H4 (cell line): ENCODE results near the gene CCDC3. TPM values are rescaled to one million over a fixed set of nuclear protein-coding genes. Genes with fewer than 3 reads are reported as not detected.

Experiments used
- DNase-seq: peaks from one replicate; pipeline ENCODE4 v3.0.0-alpha.2; 2015; ENCODE audit warnings: low spot score
- total RNA-seq: library from RNA; depleted of rRNA; stranded (reverse); fragments of >200 nt; shearing (Covaris generic); gene quantifications from 2 replicates; pipeline ENCODE4 v1.2.3, GENCODE V29; 2014

Gene CCDC3
- total RNA-seq, 1 experiment from 2014 or later, result 2.1 TPM

DNA sequence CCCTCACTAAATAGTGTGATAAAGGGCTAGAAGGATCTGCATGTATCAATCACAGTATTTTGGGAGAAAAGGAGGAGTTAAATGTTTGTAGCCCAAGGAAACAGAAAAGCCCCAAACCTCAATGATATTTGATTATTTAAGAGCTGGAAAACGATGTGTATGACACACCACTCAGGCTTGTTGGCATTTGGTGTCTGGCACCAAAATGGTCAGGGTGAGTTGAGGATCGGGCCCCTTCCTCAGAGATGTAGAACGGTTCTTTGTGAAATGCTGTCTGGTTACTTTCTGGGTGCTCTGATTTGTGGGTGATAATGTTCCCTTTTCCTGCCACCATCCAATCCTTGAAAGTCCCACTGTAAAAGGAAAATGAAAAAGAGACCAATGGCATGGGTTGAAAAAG, 113.7 kb downstream of the CCDC3 start:
- no peak for DNase-seq

DNA sequence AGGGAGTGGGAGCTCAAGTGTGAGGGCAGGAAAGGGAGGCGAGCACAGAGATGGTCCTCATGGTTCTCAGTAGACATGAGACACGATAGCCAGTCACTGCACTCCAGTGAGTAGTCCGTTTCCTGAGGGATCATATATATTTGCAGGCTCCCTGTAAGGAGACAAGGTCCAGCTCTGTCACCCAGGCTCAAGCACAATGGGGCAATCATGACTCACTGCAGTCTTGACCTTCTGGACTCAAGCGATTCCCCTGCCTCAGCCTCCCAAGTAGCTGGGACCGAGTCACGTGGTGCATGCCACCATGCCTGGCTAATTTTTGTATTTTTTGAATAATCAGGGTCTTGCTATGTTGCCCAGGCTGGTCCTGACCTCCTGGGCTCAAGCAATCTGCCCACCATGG, 116.7 kb downstream of the CCDC3 start:
- DNase-seq, result no peak

DNA sequence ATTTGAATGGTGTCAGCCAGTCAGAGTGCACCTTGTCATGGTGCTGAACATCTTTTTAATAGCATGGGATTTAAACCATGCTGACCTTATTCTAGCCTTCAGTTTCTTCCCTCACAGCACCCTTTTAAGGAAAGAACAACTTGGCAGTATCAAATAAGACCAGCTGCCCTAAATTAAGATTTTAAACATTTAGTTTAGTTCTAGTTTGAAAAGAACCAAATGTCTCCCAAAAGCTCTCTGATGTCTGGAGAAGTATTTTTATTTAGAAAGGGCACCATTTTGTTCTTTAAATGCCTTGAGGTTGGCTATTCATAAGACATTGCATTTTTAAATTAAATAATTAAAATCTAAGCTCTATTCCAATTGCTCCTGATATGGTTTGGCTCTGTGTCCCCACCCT, 121.1 kb downstream of the CCDC3 start:
- no peak for DNase-seq

DNA sequence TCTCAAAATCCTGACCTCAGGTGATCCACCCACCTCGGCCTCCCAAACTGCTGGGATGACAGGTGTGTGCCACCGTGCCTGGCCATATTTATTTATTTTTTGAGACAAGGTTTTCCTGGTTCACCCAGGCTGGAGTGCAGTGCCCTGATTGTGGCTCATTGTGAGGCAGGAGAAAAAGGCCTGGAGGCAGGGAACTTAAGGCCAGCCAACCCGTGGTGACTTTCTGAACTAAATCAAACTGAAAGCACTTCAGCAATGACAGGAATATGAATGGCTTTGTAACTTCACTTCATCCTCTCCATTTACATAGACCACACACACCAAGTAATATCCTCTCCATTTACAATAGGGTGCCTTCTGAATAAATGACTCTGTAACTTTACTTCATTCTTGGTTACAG, 124.4 kb downstream of the CCDC3 start:
- DNase-seq, result no peak

DNA sequence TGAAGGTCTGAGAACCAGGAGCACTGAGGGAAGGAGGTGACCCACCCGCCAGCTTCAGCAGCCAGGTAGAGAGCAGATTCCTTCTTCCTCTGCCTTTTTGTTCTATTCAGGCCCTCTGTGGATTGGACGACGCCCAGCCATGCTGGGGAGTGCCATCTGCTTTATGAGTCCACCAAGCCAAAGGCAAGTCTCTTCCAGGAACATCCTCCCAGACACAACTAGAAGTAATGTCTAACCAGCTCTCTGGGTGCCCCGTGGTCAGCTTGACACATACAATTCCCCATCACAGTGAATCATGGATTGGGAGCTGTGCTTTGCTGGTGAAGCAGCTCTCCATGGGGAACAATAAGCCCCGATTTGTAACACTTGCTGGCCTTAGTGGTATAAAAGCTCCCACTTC, 125.2 kb downstream of the CCDC3 start:
- DNase-seq, result no peak

DNA sequence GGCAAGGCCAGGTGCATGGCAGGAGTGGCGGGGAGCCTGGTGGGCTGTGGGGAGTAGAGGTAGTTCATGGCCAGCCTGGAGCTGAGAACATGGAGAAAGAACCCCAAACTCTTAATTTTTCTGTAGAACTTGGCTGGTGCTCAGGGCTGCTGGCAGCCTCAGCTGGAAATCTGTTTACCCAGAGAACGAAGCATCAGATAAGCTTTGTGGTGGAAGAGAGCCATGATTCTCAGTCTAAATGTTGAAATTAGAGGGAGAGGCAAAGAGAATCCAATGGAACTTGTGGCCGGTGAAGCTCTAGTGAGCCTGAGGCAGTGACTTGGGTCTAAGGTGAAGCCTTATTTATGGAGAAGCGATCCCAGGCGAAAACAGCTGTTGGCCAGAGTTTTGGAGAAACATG, 126.4 kb downstream of the CCDC3 start:
- DNase-seq, result peak; percentile 71

DNA sequence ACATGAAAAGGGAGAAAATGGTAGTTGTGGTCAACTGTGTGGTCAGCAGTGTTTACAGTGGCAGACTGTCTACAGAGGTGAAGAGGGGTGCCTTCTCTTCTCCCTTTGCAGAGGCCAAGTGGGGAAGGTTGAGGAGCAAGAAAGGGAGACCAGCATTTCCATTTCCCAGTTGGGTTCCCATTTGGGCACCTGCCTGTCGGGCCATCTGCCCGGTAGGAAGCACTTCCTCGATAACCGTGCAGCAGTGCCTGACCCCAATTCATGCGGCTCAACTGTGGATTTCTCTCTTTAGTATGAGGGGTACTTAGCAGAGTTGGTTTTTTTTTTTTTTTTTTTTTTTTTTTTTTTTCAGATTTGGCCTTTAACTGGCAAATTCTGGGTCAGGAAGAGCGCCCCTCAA, 127.0 kb downstream of the CCDC3 start:
- no peak for DNase-seq

DNA sequence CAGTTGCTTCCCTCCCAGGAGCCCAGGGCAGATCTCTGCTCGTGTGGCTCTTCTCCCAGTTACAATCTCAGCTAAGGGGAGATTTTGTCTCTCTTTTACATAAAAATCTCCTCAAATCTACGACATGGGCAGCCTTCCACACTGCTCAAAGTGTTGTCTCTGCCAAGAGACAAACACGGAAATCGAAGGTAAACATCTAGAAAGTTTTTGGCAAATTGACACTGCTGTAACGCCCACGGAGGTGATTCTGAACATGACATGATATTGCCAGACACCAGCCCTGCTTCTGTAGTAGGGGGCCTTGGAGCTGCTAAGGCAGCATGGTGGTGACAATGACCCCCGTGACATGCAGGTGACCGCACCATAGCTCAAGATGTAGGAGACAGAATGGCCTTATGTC, 128.3 kb downstream of the CCDC3 start:
- no peak for DNase-seq

DNA sequence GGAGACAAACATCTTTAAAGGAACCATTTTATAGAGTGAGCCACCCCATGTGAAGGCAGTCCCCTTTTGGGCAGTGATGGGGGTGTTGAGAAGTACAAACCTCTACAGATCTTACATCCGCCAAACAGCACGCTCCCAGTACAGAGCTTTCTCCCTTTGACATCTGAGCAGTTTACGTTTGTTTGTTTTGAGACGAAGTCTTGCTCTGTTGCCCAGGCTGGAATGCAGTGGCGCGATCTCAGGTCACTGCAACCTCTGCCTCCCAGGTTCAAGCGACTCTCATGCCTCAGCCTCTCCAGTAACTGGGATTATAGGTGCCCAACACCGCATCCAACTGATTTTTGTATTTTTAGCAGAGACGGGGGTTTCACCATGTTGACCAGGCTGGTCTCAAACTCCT, 128.9 kb downstream of the CCDC3 start:
- DNase-seq, result no peak

DNA sequence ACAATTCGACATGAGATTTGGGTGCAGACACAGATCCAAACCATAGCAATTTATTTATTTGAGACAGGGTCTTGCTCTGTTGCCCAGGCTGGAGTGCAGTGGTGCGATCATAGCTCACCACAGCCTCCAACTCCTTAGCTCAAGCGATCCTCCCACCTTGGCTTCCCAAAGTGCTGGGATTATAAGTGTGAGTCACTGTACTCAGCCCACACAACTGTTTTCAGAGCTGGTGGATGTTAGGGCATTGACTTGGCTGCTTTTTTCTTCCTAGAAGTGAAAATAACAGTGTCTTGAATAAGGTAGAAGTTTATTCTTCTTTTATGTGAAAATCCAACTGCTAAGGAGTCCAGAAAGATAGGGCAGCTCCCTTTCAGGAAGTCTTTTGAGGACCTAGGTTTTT, 132.1 kb downstream of the CCDC3 start:
- DNase-seq, result peak; percentile 53

DNA sequence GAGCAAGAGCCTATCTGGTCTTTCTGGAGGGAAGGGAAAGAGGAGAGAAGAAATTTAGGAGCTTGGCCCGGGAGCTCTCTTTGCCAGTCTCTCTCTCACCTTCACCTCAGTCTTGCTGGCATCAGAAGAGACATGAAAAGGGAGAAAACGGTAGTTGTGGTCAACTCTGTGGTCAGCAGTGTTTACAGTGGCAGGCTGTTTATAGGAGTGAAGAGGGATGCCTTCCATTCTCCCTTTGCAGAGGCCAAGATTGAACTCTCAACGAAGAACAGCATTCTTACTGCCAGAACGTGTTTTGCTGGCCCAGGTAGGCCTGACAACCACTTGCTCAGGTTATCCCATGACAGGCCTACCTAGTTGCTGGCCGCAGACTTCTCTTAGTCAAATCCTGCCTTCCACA, 133.3 kb downstream of the CCDC3 start:
- peak; percentile 40 for DNase-seq

DNA sequence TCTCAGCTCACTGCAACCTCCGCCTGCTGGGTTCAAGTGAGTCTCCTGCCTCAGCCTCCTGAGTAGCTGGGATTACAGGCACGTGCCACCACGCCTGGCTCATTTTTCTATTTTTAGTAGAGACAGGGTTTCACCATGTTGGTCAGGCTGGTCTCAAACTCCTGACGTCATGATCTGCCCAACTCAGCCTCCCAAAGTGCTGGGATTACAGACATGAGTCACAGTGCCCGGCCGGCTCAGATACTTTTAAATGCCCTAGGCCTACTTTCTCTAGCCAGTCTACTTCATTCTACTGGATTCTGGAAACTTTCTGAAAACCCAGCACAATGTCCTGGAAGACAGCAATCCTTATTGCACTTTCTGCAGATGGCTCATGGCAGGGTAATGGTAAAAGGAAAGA, 136.0 kb downstream of the CCDC3 start:
- peak; percentile 60 for DNase-seq

DNA sequence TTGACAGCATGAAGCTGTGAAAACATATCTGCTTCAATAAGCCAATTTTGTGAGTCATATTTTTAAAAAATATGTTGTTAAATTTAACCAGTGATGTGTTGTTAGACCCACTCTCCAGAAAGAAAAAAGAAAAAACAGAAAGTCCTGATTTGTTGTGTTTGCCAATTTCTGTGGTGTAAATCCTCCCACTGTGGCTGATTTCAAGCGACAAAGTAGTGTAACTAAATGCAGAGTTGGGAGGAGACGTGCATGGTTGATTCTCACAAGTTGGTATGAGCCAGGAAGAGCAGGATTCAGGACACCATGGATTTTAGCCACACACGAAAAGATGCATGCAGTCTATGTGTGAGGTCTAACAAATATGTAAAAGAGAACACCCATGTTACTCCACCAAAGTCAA, 139.1 kb downstream of the CCDC3 start:
- no peak for DNase-seq

DNA sequence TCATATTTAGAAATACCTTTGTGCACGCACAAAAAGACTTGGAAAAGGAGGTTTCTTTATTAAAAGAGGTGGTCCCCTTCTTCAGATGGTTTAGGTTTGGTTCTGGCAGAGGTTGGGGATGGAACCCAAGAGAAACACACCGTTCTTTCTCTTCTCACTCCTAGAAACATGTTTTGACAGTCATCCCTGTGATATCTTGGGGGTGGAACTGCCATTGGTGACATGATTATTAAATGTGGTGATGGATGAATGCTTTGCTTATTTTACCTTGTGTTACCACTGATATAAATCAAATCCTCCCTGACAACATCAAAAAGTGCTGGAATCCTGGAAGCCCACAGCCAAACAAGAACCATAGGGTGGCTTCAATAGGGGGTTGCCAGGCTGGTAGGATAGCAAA, 146.5 kb downstream of the CCDC3 start:
- DNase-seq, result no peak

DNA sequence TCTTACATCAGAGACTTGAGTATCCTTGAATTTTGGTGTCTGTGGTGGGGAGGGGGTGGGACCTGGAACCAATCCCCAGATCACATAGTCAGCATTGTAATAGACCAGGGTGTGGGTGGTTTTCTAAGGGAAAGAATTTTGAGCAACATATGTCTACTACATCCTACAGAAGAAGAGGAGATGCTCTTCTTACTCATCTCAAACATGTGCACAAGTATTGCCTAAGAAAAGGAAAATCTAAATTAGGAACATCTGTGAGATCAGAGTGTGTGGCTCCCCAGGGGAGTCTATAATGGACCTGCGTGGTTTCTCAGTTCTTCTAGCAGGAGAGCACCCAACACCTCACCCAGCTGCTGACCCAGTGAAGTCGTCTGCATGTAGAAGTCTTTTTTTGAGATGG, 148.8 kb downstream of the CCDC3 start:
- no peak for DNase-seq

DNA sequence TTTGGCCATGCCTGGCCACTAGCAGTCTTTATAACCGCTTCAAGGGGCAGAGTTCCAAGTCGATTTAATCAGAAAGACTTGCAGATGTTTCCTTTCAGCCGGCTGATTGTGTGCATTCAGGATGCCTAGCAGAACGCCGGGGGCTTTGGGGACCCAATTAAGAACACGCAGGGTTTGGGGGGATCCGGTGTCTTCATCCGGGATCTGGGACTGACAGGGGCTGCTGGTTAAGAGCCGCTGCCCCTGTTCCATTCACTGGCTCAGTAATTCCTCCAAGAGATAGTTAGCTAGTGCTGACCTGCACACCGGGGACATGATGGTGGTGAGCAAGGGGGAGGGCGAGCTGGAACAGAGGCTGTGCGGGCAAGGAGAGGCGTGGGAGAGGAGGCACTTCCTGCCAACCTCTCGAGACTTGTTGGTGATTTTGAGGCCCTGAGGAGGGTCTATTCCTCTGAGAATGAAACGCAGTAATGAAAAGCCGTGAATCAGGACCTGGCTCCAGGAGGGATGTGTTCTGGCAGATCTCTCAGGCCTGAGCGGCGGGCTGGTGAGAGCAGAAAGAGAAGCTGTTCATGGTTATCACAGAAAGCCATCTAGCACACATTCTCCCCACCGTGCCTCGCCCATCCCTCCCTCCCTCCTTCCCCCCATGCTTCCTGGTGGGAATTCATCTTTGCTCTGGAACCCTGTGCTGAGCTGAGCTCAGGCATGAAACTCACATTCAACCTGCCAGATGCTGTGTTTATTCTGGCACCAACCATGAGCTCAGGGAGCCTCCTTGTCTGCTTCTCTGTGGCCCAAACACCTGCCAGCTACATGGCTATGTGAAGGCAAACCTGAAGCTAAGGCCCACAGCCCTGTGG, 152.0 kb downstream of the CCDC3 start:
- no peak for DNase-seq

DNA sequence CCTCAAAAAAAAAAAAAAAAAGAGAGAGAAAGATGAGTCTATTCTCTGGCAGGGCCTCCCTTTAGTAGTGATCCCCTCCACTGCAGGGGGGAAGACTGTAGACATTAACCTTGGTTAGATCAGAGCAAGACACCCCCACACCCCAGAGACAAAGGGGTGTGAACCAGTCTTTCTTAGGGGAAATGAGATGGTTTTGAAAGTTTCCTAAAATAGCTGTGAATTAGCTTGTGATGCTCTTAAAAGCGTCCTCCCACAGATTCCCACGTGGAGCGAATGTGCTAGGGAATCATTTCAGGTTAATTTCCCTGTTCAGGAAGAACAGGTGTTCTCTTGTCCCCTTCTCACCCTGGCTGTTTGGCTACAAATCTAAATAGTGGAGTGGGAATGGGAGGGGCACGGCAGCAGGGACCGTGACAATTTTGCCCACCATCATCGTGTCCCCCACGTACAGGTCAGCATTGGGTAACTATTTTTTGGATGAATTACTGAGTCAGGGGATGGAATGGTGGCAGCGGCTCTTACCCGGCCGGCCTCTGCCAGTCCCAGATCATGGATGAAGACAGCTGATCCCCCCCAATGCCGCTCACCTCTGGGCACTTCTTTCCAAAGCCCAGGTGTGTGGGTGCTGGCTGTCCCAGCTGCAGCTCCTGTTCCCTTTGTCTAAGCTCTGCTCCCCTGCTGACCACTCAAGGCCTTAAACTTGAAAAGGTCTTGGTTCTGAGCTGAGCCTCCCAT, 152.9 kb downstream of the CCDC3 start:
- DNase-seq, result no peak

DNA sequence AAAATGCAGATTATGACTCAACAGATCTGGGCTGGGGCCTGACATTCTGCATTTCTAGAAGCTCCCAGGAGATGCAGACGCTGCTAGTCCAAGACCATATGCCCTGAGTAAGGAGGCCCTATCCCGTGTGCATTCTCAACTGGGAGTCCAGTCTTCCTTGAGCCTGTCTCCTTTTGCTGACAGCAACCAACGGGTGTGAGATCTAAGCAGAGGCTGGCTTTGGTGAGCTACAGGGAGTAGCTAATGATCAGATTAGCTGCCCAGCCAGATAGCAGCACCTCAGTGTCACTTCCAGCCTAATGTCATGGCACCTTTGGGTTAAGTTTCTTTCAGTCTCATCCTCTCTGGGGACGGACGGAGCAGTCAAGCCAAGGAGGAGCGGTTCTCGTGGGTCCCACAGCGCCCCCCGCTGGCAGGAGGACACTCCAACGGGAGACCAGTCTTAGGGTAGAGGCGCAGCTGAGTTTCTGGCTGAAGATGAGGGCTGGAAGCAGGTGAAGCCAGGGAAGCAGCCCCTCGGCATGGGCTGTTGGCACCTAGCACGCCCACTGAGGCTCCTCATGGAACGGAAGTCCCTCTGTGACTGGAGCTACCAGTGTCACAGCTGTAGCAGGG, 154.0 kb downstream of the CCDC3 start:
- DNase-seq, result no peak

DNA sequence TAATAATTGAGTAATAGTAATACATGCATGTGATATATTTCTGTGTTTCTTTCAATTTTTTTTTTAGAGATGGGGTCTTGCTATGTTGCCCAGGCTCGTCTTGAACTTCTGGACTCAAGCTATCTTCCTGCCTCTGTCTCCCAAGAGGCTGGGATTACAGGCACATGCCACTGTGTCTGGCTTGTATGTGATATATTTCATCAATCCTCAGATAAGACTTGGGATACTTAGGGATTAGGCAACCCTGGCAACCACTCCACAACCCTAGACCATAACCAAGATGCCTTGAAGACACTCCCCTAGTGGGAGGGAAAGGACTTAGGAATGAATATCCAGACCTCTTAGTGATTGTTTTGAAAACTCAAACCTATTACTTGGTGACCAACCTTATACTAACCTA, 154.8 kb downstream of the CCDC3 start:
- DNase-seq, result no peak
